Parathyroid adenoma (tissue), 2 donors: Measurements from ENCODE around the gene OR52A1.

Source experiments
- H2AFZ ChIP-seq: fragments of 300-600 bp; sonication (generic); one replicate; pipeline ENCODE4 v1.7.0; 2017; ENCODE audit warnings: antibody characterized with exemption, mild to moderate bottlenecking
- H3K27ac ChIP-seq: fragments of 300-600 bp; sonication (generic); one replicate; pipeline ENCODE4 v1.7.0; 2017
- H3K27me3 ChIP-seq: fragments of 300-600 bp; sonication (generic); one replicate; pipeline ENCODE4 v1.7.0; 2017; ENCODE audit warnings: low read length; ENCODE audit not compliant: control insufficient read depth, insufficient read depth
- H3K36me3 ChIP-seq: fragments of 300-600 bp; sonication (generic); one replicate; pipeline ENCODE4 v1.7.0; 2017; ENCODE audit warnings: low read length; ENCODE audit not compliant: control insufficient read depth, insufficient read depth
- H3K4me1 ChIP-seq: fragments of 300-600 bp; sonication (generic); one replicate; pipeline ENCODE4 v1.7.0; 2017; ENCODE audit warnings: control low read depth
- H3K4me2 ChIP-seq: fragments of 300-600 bp; sonication (generic); one replicate; pipeline ENCODE4 v1.7.0; 2017; ENCODE audit warnings: low read length
- H3K4me3 ChIP-seq: fragments of 300-600 bp; sonication (generic); one replicate; pipeline ENCODE4 v1.7.0; 2017; ENCODE audit warnings: low read depth, low read length
- H3K79me2 ChIP-seq: fragments of 300-600 bp; sonication (generic); one replicate; pipeline ENCODE4 v1.7.0; 2017; ENCODE audit warnings: control low read depth
- H3K9ac ChIP-seq: fragments of 300-600 bp; sonication (generic); one replicate; pipeline ENCODE4 v1.7.0; 2017; ENCODE audit warnings: mild to moderate bottlenecking
- H3K9me3 ChIP-seq: fragments of 300-600 bp; sonication (generic); one replicate; pipeline ENCODE4 v1.7.0; 2017; ENCODE audit warnings: low read length; ENCODE audit not compliant: control insufficient read depth
- CTCF ChIP-seq: fragments of 300-600 bp; sonication (generic); IDR thresholded peaks from one replicate; pipeline ENCODE4 v1.7.0; 2017; ENCODE audit warnings: antibody characterized with exemption, mild to moderate bottlenecking
- donor health status: primary hyperparathyroidism.

OR52A1 gene

GRCh38 chr11:5196731-5197130 lies 42.2 kb upstream of the OR52A1 start:
- Histone ChIP-seq H2AFZ (no peak overlapping the region), H3K4me2 (no peak overlapping the region), H3K9ac (no peak overlapping the region), H3K27ac (no peak overlapping the region), H3K4me3 (no peak overlapping the region), H3K9me3 (no peaks in the 10 kb centered on the region), H3K79me2 (no peaks in the 10 kb centered on the region), H3K4me1 (no peaks in the 10 kb centered on the region), H3K27me3 (no peaks in the 10 kb centered on the region), H3K36me3 (no peaks in the 10 kb centered on the region)
- no peak for TF ChIP-seq CTCF

DNA sequence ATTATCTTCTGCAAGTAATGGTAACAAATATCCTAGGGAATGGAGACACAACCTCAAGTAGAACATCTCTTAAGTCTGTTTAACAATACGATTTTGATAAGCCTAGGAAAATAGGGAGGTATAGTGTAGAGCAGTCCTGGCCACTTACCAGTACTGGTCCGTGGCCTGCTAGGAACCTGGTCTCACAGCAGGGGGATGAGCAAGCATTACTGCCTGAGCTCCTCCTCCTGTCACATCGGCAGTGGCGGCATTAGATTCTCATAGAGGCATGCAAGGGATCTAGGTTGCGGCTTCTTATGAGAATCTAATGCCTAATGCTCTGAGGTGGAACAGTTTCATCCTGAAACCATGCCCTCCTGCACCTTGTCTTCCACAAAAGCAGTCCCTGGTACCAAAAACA lies 41.5 kb upstream of the OR52A1 start:
- H3K27ac ChIP-seq = no peak overlapping the region
- no peaks in the 10 kb centered on the region for H3K4me1 ChIP-seq
- H3K79me2 ChIP-seq = no peaks in the 10 kb centered on the region
- no peak overlapping the region for H2AFZ ChIP-seq
- no peak overlapping the region for H3K4me2 ChIP-seq
- no peak for TF ChIP-seq CTCF
- no peak overlapping the region for H3K9ac ChIP-seq
- no peaks in the 10 kb centered on the region for H3K9me3 ChIP-seq
- no peak overlapping the region for H3K4me3 ChIP-seq
- H3K27me3 ChIP-seq = no peaks in the 10 kb centered on the region
- no peaks in the 10 kb centered on the region for H3K36me3 ChIP-seq

DNA sequence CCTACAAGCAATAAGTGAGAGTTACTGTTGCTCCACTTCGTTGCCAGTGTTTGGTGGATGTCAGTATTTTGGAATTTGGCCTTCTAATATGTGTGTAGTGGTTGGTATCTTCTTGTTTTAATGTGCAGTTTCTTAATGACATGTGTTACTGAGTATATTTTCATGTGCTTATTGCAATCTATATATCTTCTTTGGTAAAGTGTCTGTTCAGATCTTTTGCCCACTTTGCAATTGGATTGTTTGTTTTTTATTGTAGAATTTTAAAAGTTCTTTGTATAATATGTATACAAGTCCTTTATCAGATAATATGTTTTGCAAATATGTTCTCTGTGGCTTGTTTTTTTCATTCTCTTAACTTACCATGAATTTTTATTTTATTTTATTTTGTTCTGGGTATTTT lies 38.2 kb upstream of the OR52A1 start:
- Histone ChIP-seq H3K9me3 (no peaks in the 10 kb centered on the region), H3K9ac (no peak overlapping the region), H3K4me2 (no peak overlapping the region), H3K4me1 (no peaks in the 10 kb centered on the region), H3K4me3 (no peak overlapping the region), H3K36me3 (no peaks in the 10 kb centered on the region), H3K27me3 (no peaks in the 10 kb centered on the region), H2AFZ (no peak overlapping the region), H3K27ac (no peak overlapping the region), H3K79me2 (no peaks in the 10 kb centered on the region)
- no peak for TF ChIP-seq CTCF

GRCh38 chr11:5188201-5188600 lies 33.6 kb upstream of the OR52A1 start:
- H3K4me1 ChIP-seq = no peaks in the 10 kb centered on the region
- H3K9ac ChIP-seq = no peak overlapping the region
- H2AFZ ChIP-seq = no peak overlapping the region
- no peaks in the 10 kb centered on the region for H3K79me2 ChIP-seq
- no peak overlapping the region for H3K27ac ChIP-seq
- no peak overlapping the region for H3K4me3 ChIP-seq
- no peaks in the 10 kb centered on the region for H3K36me3 ChIP-seq
- H3K9me3 ChIP-seq = no peaks in the 10 kb centered on the region
- no peak for TF ChIP-seq CTCF
- H3K27me3 ChIP-seq = no peaks in the 10 kb centered on the region
- no peak overlapping the region for H3K4me2 ChIP-seq

DNA sequence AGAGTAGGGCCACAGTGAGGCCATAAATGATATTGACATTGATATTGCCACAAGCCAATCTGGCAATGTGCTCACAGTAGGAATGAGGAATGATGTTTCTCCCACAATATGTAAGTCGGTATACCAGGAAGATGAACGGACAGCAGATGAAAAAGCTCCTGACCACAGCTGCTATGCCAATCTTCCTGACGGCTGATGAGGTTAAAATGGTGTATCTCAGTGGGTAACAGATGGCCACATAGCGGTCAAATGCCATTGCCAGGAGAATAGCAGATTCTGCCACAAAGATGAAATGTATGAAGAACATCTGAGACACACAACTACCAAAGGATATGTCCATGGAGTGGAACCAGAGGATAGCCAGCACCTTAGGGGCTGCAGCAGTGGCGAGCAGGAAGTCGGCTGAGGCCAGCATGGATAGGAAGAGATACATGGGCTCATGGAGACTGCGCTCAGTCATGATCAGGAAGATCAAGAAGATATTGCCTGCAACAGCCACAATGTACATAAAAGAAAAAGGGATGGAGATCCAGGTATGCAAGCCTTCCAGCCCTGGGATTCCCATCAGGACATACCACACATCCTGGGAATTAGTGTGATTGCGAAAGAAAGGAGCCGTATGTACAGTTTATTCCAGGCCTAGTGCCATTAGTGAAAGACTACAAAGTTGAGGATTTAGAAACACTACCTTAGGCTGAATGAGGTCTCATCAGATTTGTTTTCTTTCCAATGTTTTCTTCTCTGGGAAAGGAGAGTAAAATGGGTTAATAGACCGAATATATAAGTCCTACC lies 23.7 kb upstream of the OR52A1 start:
- H3K9me3 ChIP-seq = no peaks in the 10 kb centered on the region
- H3K36me3 ChIP-seq = no peaks in the 10 kb centered on the region
- H3K4me3 ChIP-seq = no peak overlapping the region
- no peak overlapping the region for H2AFZ ChIP-seq
- no peaks in the 10 kb centered on the region for H3K4me1 ChIP-seq
- H3K27me3 ChIP-seq = no peaks in the 10 kb centered on the region
- no peak for TF ChIP-seq CTCF
- H3K4me2 ChIP-seq = no peak overlapping the region
- H3K79me2 ChIP-seq = no peaks in the 10 kb centered on the region
- no peak overlapping the region for H3K27ac ChIP-seq
- no peak overlapping the region for H3K9ac ChIP-seq
